ENCODE measurements around the gene MAK. TPM values are rescaled to one million over a fixed set of nuclear protein-coding genes. Genes with fewer than 3 reads are reported as not detected.
A peak's percentile ranks its signal among the peaks of the same experiment; 100 is the strongest.

MAK gene
- total and polyA plus RNA-seq, 2 of the 13 experiments (the other 11 are each of a cell fraction or from before 2014, with no cell fraction given), result 0.04 TPM; not detected in 1

DNA sequence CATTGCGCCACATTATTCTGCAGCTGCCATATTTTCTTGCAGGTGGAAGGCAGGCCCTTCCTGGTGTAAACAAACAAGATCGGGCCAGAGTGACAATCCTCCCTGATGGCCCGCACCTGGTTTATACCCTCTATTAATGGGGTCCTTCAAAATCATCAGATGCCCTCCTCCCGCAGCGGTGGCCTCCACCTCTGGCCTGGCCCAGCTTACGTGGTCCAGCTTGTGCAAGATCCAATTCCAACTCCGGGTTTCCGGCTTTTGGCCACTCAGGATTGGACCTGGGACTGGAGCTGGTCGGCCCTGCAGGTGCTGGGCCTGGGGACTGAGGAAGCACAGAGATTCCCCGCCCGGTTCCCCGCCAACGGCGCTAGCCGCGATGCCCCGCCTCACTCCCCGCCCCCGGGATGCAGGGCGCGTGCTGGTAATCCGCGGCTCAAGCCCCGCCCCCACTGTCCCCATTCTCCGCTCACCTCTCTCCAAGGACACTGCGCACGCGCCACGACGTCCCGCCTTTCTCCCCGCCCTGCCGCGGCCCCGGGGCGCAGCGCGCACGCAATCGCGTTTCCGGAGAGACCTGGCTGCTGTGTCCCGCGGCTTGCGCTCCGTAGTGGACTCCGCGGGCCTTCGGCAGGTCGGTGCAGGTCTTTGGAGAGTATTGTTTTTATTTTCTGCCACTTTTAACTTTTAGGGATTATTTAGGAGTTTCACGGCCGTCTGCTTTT is 90.9 kb downstream of the MAK start, which contains the start of gene TMEM14B (continued):
- TF ChIP-seq, protein P1, sequence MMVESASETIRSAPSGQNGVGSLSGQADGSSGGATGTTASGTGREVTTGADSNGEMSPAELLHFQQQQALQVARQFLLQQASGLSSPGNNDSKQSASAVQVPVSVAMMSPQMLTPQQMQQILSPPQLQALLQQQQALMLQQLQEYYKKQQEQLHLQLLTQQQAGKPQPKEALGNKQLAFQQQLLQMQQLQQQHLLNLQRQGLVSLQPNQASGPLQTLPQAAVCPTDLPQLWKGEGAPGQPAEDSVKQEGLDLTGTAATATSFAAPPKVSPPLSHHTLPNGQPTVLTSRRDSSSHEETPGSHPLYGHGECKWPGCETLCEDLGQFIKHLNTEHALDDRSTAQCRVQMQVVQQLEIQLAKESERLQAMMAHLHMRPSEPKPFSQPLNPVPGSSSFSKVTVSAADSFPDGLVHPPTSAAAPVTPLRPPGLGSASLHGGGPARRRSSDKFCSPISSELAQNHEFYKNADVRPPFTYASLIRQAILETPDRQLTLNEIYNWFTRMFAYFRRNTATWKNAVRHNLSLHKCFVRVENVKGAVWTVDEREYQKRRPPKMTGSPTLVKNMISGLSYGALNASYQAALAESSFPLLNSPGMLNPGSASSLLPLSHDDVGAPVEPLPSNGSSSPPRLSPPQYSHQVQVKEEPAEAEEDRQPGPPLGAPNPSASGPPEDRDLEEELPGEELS (CRISPR knock-in tag; IDR thresholded peaks at IDR 0.05), result peak; percentile 75
- TF ChIP-seq CREB1 (IDR thresholded peaks at IDR 0.05) (no peak), CREB1 (CRISPR knock-in tag; IDR thresholded peaks at IDR 0.05) (peak; percentile 69; the same call in 1 of the 2 replicates), PAX8 (CRISPR knock-in tag; IDR thresholded peaks at IDR 0.05; ENCODE audit: borderline replicate concordance) (no peak), ZNF772 (CRISPR knock-in tag; IDR thresholded peaks at IDR 0.05) (peak; percentile 92), ZBTB38 (CRISPR knock-in tag; IDR thresholded peaks at IDR 0.05) (peak; percentile 83), GZF1 (CRISPR knock-in tag; IDR thresholded peaks at IDR 0.05) (peak; percentile 58; the same call in 1 of the 2 replicates), GATA4 (IDR thresholded peaks at IDR 0.05; ENCODE audit: borderline replicate concordance, low read depth) (no peak; the same call in 1 of the 2 replicates), ZFP36L1 (CRISPR knock-in tag; IDR thresholded peaks at IDR 0.05) (peak; percentile 74; the same call in 1 of the 2 replicates), ZNF761 (CRISPR knock-in tag; conservative IDR thresholded peaks at IDR 0.05) (peak; percentile 45; the same call in 1 of the 2 replicates), HNF4A (CRISPR knock-in tag; IDR thresholded peaks at IDR 0.05) (peak; percentile 58), ZNF180 (CRISPR knock-in tag; IDR thresholded peaks at IDR 0.05; ENCODE audit: borderline replicate concordance, low read depth) (no peak), SRF (IDR thresholded peaks at IDR 0.05; ENCODE audit: low read depth, low read length) (0 out of 2 replicates have a peak, but pooled peaks have one; percentile 34), ZNF576 (CRISPR knock-in tag; IDR thresholded peaks at IDR 0.05) (peak; percentile 79; the same call in 1 of the 2 replicates), AKAP8 (CRISPR knock-in tag; IDR thresholded peaks at IDR 0.05) (peak; percentile 96), KDM2A (CRISPR knock-in tag; IDR thresholded peaks at IDR 0.05; ENCODE audit: borderline replicate concordance, low read depth) (peak; percentile 100), PHF8 (CRISPR knock-in tag; IDR thresholded peaks at IDR 0.05) (peak; percentile 98), ZFX (CRISPR knock-in tag; IDR thresholded peaks at IDR 0.05; ENCODE audit: low read depth) (peak; percentile 93), ZNF557 (CRISPR knock-in tag; IDR thresholded peaks at IDR 0.05) (no peak), SNAI1 (CRISPR knock-in tag; IDR thresholded peaks at IDR 0.05; ENCODE audit: borderline replicate concordance) (peak; percentile 95), THAP11 (CRISPR knock-in tag; IDR thresholded peaks at IDR 0.05) (peak; percentile 88), JDP2 (CRISPR knock-in tag; IDR thresholded peaks at IDR 0.05; ENCODE audit: borderline replicate concordance) (no peak), BORCS8-MEF2B (CRISPR knock-in tag; IDR thresholded peaks at IDR 0.05) (peak; percentile 80)
- TF ChIP-seq, protein P2, sequence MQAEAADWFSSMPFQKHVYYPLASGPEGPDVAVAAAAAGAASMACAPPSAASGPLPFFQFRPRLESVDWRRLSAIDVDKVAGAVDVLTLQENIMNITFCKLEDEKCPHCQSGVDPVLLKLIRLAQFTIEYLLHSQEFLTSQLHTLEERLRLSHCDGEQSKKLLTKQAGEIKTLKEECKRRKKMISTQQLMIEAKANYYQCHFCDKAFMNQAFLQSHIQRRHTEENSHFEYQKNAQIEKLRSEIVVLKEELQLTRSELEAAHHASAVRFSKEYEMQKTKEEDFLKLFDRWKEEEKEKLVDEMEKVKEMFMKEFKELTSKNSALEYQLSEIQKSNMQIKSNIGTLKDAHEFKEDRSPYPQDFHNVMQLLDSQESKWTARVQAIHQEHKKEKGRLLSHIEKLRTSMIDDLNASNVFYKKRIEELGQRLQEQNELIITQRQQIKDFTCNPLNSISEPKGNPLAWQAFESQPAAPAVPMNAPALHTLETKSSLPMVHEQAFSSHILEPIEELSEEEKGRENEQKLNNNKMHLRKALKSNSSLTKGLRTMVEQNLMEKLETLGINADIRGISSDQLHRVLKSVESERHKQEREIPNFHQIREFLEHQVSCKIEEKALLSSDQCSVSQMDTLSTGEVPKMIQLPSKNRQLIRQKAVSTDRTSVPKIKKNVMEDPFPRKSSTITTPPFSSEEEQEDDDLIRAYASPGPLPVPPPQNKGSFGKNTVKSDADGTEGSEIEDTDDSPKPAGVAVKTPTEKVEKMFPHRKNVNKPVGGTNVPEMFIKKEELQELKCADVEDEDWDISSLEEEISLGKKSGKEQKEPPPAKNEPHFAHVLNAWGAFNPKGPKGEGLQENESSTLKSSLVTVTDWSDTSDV (CRISPR knock-in tag; IDR thresholded peaks at IDR 0.05), result peak; percentile 77; the same call in 1 of the 2 replicates
- TF ChIP-seq, protein P3, sequence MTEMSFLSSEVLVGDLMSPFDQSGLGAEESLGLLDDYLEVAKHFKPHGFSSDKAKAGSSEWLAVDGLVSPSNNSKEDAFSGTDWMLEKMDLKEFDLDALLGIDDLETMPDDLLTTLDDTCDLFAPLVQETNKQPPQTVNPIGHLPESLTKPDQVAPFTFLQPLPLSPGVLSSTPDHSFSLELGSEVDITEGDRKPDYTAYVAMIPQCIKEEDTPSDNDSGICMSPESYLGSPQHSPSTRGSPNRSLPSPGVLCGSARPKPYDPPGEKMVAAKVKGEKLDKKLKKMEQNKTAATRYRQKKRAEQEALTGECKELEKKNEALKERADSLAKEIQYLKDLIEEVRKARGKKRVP (CRISPR knock-in tag; IDR thresholded peaks at IDR 0.05), result peak in 1 of 2 experiments; percentile 89; a peak in 2 of 4 replicates
